HFFc6 (cell line): ENCODE data around the gene CDK5RAP1. TPM values are rescaled to one million over a fixed set of nuclear protein-coding genes. Genes with fewer than 3 reads are reported as not detected.
A peak's percentile ranks its signal among the peaks of the same experiment; 100 is the strongest.

Source experiments
- DNase-seq: peaks from one replicate; pipeline ENCODE4 v3.0.0-alpha.2; 2018
- H3K27ac Mint-ChIP-seq: 2 replicates; pipeline ENCODE4 v1.8.0; 2020; ENCODE audit warnings: mild to moderate bottlenecking, mixed read lengths
- H3K27me3 Mint-ChIP-seq: 2 replicates; pipeline ENCODE4 v1.8.0; 2021; ENCODE audit warnings: mild to moderate bottlenecking, moderate library complexity, mixed read lengths; ENCODE audit not compliant: insufficient read depth
- H3K36me3 Mint-ChIP-seq: 2 replicates; pipeline ENCODE4 v1.8.0; 2021; ENCODE audit warnings: low read depth, mixed read lengths
- H3K4me1 Mint-ChIP-seq: 2 replicates; pipeline ENCODE4 v1.8.0; 2020; ENCODE audit warnings: low read depth, mixed read lengths
- H3K4me3 Mint-ChIP-seq: 2 replicates; pipeline ENCODE4 v1.8.0; 2020; ENCODE audit warnings: mild to moderate bottlenecking, moderate library complexity, mixed read lengths
- H3K9me3 Mint-ChIP-seq: 2 replicates; pipeline ENCODE4 v1.8.0; 2020; ENCODE audit warnings: mild to moderate bottlenecking, mixed read lengths
- total RNA-seq, 6 experiments: library from RNA; stranded (reverse); fragmentation: NEBNext Ultra II Directional; extraction: Animal tissue kit (Norgen Biotek cat#: 25700); gene quantifications; 2 replicates in 1 of 6; 3 replicates in 5 of 6; pipeline ENCODE4 v1.2.3, GENCODE V29; 2021
- TF ChIP-seq, protein P1 (sequence below): fragments of 200-600 bp; sonication (generic); IDR thresholded peaks from 2 replicates; pipeline ENCODE4 v1.5.0; 2021; ENCODE audit warnings: antibody characterized with exemption, mild to moderate bottlenecking

CDK5RAP1 gene
- total RNA-seq, 6 experiments from 2014 or later, result 22.8 to 28.4 (median 25.0) TPM

DNA sequence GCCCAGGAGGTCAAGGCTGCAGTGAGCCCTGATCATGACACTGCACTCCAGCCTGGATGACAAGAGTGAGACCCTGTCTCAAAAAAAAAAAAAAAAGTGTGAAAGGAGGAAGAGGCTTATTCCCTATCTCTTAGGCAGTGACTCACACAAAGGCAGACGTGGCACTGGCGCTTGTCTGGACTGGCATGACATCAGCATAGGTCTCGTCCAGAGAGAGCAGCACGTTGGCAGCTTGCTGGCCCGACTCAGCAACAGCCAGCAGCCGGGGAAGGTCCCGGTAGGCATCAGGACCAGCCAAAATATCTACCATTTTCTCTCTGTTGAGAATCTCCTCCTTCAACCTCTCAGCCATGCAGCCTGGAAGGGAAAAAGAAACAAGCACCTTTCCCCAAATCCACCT, 14.1 kb downstream of the CDK5RAP1 start:
- Mint-ChIP-seq H3K36me3 (peaks cover 10% of the 10 kb centered on the region), H3K4me3 (no peak overlapping the region), H3K27ac (peak overlapping the region; percentile 69), H3K27me3 (no peaks in the 10 kb centered on the region), H3K4me1 (peaks cover 15% of the 10 kb centered on the region), H3K9me3 (no peaks in the 10 kb centered on the region)
- peak; percentile 50 for DNase-seq
- TF ChIP-seq, protein P1, sequence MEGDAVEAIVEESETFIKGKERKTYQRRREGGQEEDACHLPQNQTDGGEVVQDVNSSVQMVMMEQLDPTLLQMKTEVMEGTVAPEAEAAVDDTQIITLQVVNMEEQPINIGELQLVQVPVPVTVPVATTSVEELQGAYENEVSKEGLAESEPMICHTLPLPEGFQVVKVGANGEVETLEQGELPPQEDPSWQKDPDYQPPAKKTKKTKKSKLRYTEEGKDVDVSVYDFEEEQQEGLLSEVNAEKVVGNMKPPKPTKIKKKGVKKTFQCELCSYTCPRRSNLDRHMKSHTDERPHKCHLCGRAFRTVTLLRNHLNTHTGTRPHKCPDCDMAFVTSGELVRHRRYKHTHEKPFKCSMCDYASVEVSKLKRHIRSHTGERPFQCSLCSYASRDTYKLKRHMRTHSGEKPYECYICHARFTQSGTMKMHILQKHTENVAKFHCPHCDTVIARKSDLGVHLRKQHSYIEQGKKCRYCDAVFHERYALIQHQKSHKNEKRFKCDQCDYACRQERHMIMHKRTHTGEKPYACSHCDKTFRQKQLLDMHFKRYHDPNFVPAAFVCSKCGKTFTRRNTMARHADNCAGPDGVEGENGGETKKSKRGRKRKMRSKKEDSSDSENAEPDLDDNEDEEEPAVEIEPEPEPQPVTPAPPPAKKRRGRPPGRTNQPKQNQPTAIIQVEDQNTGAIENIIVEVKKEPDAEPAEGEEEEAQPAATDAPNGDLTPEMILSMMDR, result no peak

DNA sequence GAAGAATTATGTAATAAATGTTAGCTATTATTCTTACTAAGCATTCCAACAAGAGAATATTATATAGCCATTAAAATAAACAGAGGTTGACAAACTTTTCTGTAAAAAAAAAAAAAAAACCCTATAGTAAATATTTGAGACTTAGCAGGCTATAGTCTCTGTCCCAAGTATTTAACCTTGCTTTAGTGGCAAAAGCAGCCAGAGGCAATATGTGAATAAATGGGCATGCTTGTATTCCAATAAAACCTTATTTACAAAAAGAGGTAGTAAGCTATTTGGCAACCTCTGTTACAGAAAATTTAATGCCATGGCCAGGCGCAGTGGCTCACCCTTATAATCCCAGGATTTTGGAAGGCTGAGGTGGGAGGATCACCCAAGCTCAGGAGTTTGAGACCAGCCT, 14.6 kb downstream of the CDK5RAP1 start:
- DNase-seq, result no peak
- peak overlapping the region; percentile 69; the same call in 1 of the 2 replicates for H3K27ac Mint-ChIP-seq
- no peaks in the 10 kb centered on the region for H3K9me3 Mint-ChIP-seq
- TF ChIP-seq, protein P1, result no peak
- H3K36me3 Mint-ChIP-seq, result peaks cover 10% of the 10 kb centered on the region
- peaks cover 10% of the 10 kb centered on the region for H3K4me1 Mint-ChIP-seq
- H3K4me3 Mint-ChIP-seq, result no peak overlapping the region
- H3K27me3 Mint-ChIP-seq, result no peaks in the 10 kb centered on the region

DNA sequence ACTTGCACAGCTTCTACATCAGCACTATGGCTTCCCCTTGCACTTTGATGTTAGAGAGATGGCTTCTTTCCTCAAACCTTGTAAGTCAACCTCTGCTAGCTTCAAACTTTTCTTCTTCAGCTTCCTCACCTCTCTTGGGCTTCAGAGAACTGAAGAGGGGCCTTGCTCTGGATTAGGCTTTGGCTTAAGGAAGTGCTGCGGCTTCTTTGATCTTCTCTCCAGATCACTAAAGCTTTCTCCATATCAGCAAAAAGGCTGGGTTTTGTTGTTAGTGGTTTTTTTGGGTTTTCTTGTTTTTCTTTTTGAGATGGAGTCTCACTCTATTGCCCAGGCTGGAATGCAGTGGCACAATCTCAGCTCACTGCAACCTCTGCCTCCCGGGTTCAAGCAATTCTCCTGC, 24.0 kb downstream of the CDK5RAP1 start:
- Mint-ChIP-seq H3K9me3 (no peaks in the 10 kb centered on the region), H3K4me1 (peaks cover 21% of the 10 kb centered on the region), H3K36me3 (peaks cover 27% of the 10 kb centered on the region)

DNA sequence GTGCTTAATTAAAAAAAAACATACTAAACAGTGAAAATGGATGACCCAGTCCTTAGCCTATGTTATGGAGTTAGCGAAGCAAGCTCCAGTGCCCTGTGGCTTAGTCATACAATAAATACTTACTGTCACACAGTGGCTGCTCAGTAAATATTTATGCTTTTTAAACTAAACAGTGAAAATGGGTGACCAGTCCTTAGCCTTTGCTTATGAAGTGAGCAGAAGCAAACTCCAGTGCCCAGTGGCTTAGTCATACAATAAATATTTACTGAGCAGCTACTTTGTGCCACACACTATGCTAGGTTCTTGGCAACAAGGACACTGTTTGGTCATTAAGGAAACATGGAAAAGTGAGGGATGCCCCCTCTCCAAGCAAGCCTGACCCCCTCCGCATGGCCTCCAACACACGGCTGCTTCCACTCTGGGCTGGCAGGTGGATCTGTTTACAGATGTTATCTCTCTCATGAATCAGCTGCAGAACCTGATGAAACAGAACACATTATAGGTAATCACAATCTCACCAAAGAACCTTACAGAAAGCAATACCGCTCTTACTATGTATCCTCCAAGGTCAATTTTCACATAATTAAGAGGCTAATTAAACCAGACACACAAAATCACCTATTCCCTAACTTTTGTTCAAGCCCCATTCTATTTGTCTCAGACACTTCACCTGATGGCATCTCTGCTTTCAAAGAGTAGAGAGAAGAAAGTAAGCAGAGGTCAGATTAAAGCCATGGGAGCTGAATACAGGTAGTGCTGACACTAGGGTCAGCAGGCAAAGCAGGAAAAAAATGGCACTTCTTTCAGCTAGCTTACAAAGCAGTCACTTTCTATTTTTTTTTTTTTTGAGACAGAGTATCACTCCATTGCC, 27.3 kb downstream of the CDK5RAP1 start:
- TF ChIP-seq, protein P1, result no peak
- Mint-ChIP-seq H3K27me3 (peaks cover 4% of the 10 kb centered on the region), H3K4me3 (peak overlapping the region; percentile 20; the same call in 1 of the 2 replicates), H3K27ac (peak overlapping the region; percentile 92), H3K4me1 (peaks cover 37% of the 10 kb centered on the region), H3K9me3 (no peaks in the 10 kb centered on the region), H3K36me3 (peaks cover 43% of the 10 kb centered on the region)
- DNase-seq, result peak; percentile 93

More for the DNA sequence above, 24.0 kb downstream of the CDK5RAP1 start:
- Mint-ChIP-seq H3K27me3 (peaks cover 2% of the 10 kb centered on the region; the same call in 1 of the 2 replicates), H3K27ac (no peak overlapping the region), H3K4me3 (no peak overlapping the region)
- DNase-seq, result no peak
- TF ChIP-seq, protein P1, result no peak

DNA sequence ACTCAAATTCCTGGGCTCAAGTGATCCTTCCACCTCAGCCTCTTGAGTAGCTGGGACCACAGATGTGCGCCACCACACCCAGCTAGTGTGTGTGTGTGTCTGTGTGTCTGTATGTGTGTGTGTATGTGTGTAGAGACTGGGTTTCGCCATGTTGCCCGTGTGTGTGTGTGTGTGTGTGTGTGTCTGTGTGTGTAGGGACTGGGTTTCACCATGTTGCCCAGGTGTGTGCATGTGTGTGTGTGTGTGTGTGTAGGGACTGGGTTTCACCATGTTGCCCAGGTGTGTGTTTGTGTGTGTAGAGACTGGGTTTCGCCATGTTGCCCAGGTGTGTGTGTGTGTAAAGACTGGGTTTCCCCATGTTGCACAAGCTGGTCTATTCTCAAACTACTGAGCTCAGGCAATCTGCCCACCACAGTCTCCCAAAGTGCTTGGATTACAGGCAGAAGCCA, 28.3 kb downstream of the CDK5RAP1 start:
- TF ChIP-seq, protein P1, result no peak
- peaks cover 37% of the 10 kb centered on the region for H3K4me1 Mint-ChIP-seq
- peaks cover 40% of the 10 kb centered on the region for H3K36me3 Mint-ChIP-seq
- peak overlapping the region; percentile 39; the same call in 1 of the 2 replicates for H3K4me3 Mint-ChIP-seq
- H3K9me3 Mint-ChIP-seq, result no peaks in the 10 kb centered on the region
- no peak for DNase-seq
- peaks cover 2% of the 10 kb centered on the region; the same call in 1 of the 2 replicates for H3K27me3 Mint-ChIP-seq
- peak overlapping the region; percentile 92 for H3K27ac Mint-ChIP-seq
